Astrocyte (in vitro differentiated cells and primary cell): Measurements from ENCODE around the gene ARHGEF3.

Experiments
- EZH2 ChIP-seq: IDR thresholded peaks from 2 replicates; pipeline ENCODE4 v1.6.1; 2012; ENCODE audit warnings: mild to moderate bottlenecking, low read length, inconsistent platforms; ENCODE audit not compliant: insufficient read depth
- TF ChIP-seq, protein P1 (sequence below): IDR thresholded peaks from 2 replicates; pipeline ENCODE4 v1.5.1; 2011; ENCODE audit warnings: low read depth, mild to moderate bottlenecking, inconsistent platforms, low read length, moderate library complexity; ENCODE audit not compliant: insufficient read depth

DNA sequence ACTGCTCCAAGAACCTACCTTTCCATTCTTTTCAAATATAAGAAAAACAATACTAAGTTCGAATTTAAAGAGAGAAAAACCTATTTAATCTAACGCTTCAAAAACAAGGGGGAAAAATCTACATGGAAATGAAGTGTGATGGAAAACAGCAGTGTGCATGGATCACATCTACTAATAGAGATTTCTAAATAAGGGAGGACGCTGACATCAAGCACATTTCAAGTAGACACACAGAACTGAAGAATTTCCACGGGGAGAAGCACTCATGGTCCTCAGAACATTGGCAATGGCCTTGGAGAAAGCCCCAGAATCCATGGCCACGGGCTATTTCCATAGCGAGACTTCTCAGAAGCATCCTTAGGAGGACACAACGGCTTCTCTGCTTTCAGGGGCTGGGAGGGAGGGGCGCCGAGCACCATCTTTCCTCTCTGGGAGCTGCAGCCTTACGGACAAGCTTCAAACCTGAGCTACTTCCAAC, 119.7 kb downstream of the ARHGEF3 start:
- TF ChIP-seq, protein P1, sequence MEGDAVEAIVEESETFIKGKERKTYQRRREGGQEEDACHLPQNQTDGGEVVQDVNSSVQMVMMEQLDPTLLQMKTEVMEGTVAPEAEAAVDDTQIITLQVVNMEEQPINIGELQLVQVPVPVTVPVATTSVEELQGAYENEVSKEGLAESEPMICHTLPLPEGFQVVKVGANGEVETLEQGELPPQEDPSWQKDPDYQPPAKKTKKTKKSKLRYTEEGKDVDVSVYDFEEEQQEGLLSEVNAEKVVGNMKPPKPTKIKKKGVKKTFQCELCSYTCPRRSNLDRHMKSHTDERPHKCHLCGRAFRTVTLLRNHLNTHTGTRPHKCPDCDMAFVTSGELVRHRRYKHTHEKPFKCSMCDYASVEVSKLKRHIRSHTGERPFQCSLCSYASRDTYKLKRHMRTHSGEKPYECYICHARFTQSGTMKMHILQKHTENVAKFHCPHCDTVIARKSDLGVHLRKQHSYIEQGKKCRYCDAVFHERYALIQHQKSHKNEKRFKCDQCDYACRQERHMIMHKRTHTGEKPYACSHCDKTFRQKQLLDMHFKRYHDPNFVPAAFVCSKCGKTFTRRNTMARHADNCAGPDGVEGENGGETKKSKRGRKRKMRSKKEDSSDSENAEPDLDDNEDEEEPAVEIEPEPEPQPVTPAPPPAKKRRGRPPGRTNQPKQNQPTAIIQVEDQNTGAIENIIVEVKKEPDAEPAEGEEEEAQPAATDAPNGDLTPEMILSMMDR = no peak
- TF ChIP-seq EZH2 = no peak
